Measurements from ENCODE around the gene MTHFD1L.

The MTHFD1L gene

DNA sequence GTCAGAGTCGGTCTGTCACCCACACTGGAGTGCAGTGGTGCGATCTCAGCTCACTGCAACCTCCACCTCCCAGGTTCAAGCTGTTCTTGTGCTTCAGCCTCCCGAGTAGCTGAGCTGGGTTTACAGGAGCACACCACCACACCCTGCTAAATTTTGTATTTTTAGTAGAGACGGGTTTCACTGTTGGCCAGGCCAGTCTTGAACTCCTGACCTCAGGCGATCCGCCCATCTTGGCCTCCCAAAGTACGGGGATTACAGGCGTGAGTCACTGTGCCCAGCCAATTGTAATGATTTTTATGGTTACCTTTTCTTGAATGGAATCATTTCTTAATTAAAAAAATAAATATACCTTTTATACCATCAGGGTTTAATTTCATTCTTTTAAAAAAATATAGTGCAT lies 105.7 kb downstream of the MTHFD1L start:
- peaks cover 14% of the 10 kb centered on the region; the same call in 1 of the 2 replicates for H3K36me3 ChIP-seq (ENCODE audit: low read length)
- no peaks in the 10 kb centered on the region for H3F3A ChIP-seq (ENCODE audit: insufficient read depth)
- no peaks in the 10 kb centered on the region for H4K20me1 ChIP-seq (ENCODE audit: low read depth, low read length)
- no peaks in the 10 kb centered on the region for H3K9me2 ChIP-seq (replicated peaks; ENCODE audit: insufficient read depth, low read length)
- H3K4me2 ChIP-seq (ENCODE audit: low read depth, low read length, poor library complexity, severe bottlenecking), result no peak overlapping the region
- no peaks in the 10 kb centered on the region for H3K27me3 ChIP-seq (ENCODE audit: low read length)
- H3K27ac ChIP-seq (ENCODE audit: low read depth, low read length), result no peak overlapping the region
- no peak overlapping the region for H2AFZ ChIP-seq (ENCODE audit: low read depth, low read length, severe bottlenecking)
- no peaks in the 10 kb centered on the region for H3K79me2 ChIP-seq (ENCODE audit: insufficient read depth, low read length)
- TF ChIP-seq EZH2phosphoT487 (conservative IDR thresholded peaks at IDR 0.05; ENCODE audit: low read length), result no peak
- no peak for TF ChIP-seq CTCF (IDR thresholded peaks at IDR 0.05; ENCODE audit: insufficient read depth, low read length, poor library complexity, severe bottlenecking)
- no peaks in the 10 kb centered on the region for H3K9me3 ChIP-seq (ENCODE audit: insufficient read depth, low read length)
- H3K4me3 ChIP-seq (ENCODE audit: insufficient read depth, low read length, poor library complexity, severe bottlenecking), result no peak overlapping the region
- no peak overlapping the region for H3K9ac ChIP-seq (ENCODE audit: low read length)

DNA sequence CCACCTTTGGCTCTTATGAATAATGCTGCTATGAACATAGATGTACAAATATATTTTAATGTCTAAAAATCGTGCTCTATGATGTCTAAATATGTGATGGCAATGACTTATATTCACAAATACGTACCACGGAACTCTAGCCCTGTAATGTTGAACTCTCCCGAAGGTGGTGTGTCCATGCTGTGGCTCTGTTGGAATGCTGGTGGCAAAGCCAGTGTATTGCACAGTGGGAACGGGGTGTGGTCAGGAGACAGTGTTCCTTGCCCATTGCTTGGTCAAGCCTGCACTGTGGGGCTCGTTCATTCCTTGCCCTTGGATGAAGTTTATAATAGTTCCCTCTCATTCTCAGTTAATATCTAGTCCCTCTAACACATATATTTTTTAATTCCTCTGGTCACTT lies 109.6 kb downstream of the MTHFD1L start:
- no peaks in the 10 kb centered on the region for H3K27me3 ChIP-seq (ENCODE audit: low read length)

DNA sequence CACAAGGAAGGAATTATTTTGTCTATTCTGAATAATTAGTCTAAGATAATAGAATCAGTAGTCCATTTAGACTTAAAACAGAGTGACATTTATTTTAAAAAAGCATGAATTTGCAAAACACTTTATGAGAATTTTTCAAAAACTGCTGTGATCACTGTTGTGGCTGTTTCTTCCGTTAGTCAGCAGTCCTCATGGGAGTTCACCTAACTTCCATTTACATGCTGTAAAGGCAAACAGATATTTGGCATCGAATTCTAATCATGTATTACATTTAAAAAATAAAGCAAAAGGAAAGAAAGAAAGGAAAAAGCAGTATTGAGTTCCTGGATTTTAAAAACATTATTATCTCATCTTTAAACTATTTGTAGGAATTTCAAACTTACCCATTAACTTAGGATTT lies 111.8 kb downstream of the MTHFD1L start:
- TF ChIP-seq CTCF (IDR thresholded peaks at IDR 0.05; ENCODE audit: insufficient read depth, low read length, poor library complexity, severe bottlenecking), result no peak
- TF ChIP-seq EZH2phosphoT487 (conservative IDR thresholded peaks at IDR 0.05; ENCODE audit: low read length), result no peak
- no peak overlapping the region for H3K4me2 ChIP-seq (ENCODE audit: low read depth, low read length, poor library complexity, severe bottlenecking)
- no peak overlapping the region; the same call in 1 of the 2 replicates for H3K27ac ChIP-seq (ENCODE audit: low read depth, low read length)
- no peak overlapping the region for H3K9ac ChIP-seq (ENCODE audit: low read length)
- peaks cover 12% of the 10 kb centered on the region for H3K36me3 ChIP-seq (ENCODE audit: low read length)
- H3K9me2 ChIP-seq (replicated peaks; ENCODE audit: insufficient read depth, low read length), result no peaks in the 10 kb centered on the region
- H2AFZ ChIP-seq (ENCODE audit: low read depth, low read length, severe bottlenecking), result no peak overlapping the region
- no peaks in the 10 kb centered on the region for H3K9me3 ChIP-seq (ENCODE audit: insufficient read depth, low read length)
- no peaks in the 10 kb centered on the region for H3K79me2 ChIP-seq (ENCODE audit: insufficient read depth, low read length)
- no peaks in the 10 kb centered on the region for H4K20me1 ChIP-seq (ENCODE audit: low read depth, low read length)
- H3K4me3 ChIP-seq (ENCODE audit: insufficient read depth, low read length, poor library complexity, severe bottlenecking), result no peak overlapping the region
- no peaks in the 10 kb centered on the region for H3K27me3 ChIP-seq (ENCODE audit: low read length)
- H3F3A ChIP-seq (ENCODE audit: insufficient read depth), result peaks cover 18% of the 10 kb centered on the region

More for the DNA sequence above, 109.6 kb downstream of the MTHFD1L start:
- Histone ChIP-seq H4K20me1 (ENCODE audit: low read depth, low read length) (no peaks in the 10 kb centered on the region), H3K9me3 (ENCODE audit: insufficient read depth, low read length) (no peaks in the 10 kb centered on the region), H3K4me2 (ENCODE audit: low read depth, low read length, poor library complexity, severe bottlenecking) (no peak overlapping the region), H3F3A (ENCODE audit: insufficient read depth) (peaks cover 4% of the 10 kb centered on the region), H3K27ac (ENCODE audit: low read depth, low read length) (no peak overlapping the region), H3K9me2 (replicated peaks; ENCODE audit: insufficient read depth, low read length) (no peaks in the 10 kb centered on the region), H3K4me3 (ENCODE audit: insufficient read depth, low read length, poor library complexity, severe bottlenecking) (no peak overlapping the region), H3K9ac (ENCODE audit: low read length) (no peak overlapping the region), H3K79me2 (ENCODE audit: insufficient read depth, low read length) (no peaks in the 10 kb centered on the region), H3K36me3 (ENCODE audit: low read length) (peaks cover 14% of the 10 kb centered on the region; the same call in 1 of the 2 replicates), H2AFZ (ENCODE audit: low read depth, low read length, severe bottlenecking) (no peak overlapping the region)
- TF ChIP-seq CTCF (IDR thresholded peaks at IDR 0.05; ENCODE audit: insufficient read depth, low read length, poor library complexity, severe bottlenecking) (no peak), EZH2phosphoT487 (conservative IDR thresholded peaks at IDR 0.05; ENCODE audit: low read length) (no peak)

All from SU-DHL-6 (cell line).